ENCODE measurements around the gene CST9L. TPM values are rescaled to one million over a fixed set of nuclear protein-coding genes. Genes with fewer than 3 reads are reported as not detected.
A peak's percentile ranks its signal among the peaks of the same experiment; 100 is the strongest.

The CST9L gene
- polyA plus RNA-seq, 3 donors: not detected

- DNase-seq (ENCODE audit: low read depth in 3 of 3, low spot score in 2 of 3): no peak
Observed at GRCh38 chr20:23547613-23548012, 20.7 kb downstream of the CST9L start.

- DNase-seq (ENCODE audit: low read depth in 3 of 3, low spot score in 2 of 3): no peak
Observed at GRCh38 chr20:23546435-23547144, 21.7 kb downstream of the CST9L start.

- no peak for DNase-seq (ENCODE audit: low read depth in 3 of 3, low spot score in 2 of 3)
Observed at GRCh38 chr20:23544133-23544532, 24.2 kb downstream of the CST9L start.

GRCh38 chr20:23542801-23543200 lies 25.5 kb downstream of the CST9L start:
- DNase-seq (ENCODE audit: low read depth in 3 of 3, low spot score in 2 of 3): no peak

- DNase-seq (ENCODE audit: low read depth in 3 of 3, low spot score in 2 of 3): no peak
Observed at GRCh38 chr20:23541776-23542175, 26.5 kb downstream of the CST9L start.

- DNase-seq (ENCODE audit: low read depth in 3 of 3, low spot score in 2 of 3): no peak
Observed at GRCh38 chr20:23541330-23541729, 27.0 kb downstream of the CST9L start.

GRCh38 chr20:23540624-23541023 lies 27.7 kb downstream of the CST9L start:
- DNase-seq (ENCODE audit: low read depth in 3 of 3, low spot score in 2 of 3): no peak

GRCh38 chr20:23537030-23537429 lies 31.3 kb downstream of the CST9L start:
- no peak for DNase-seq (ENCODE audit: low read depth in 3 of 3, low spot score in 2 of 3)

- no peak for DNase-seq (ENCODE audit: low read depth in 3 of 3, low spot score in 2 of 3)
Observed at GRCh38 chr20:23536328-23536974, 31.8 kb downstream of the CST9L start.

- no peak for DNase-seq (ENCODE audit: low read depth in 3 of 3, low spot score in 2 of 3)
Observed at GRCh38 chr20:23534801-23535593, 33.3 kb downstream of the CST9L start.

- no peak for DNase-seq (ENCODE audit: low read depth in 3 of 3, low spot score in 2 of 3)
Observed at GRCh38 chr20:23533161-23533560, 35.1 kb downstream of the CST9L start.

- no peak for DNase-seq (ENCODE audit: low read depth in 3 of 3, low spot score in 2 of 3)
Observed at GRCh38 chr20:23532533-23532932, 35.8 kb downstream of the CST9L start.

- no peak for DNase-seq (ENCODE audit: low read depth in 3 of 3, low spot score in 2 of 3)
Observed at GRCh38 chr20:23530937-23531567, 37.2 kb downstream of the CST9L start.

- DNase-seq (ENCODE audit: low read depth in 3 of 3, low spot score in 2 of 3): no peak
Observed at GRCh38 chr20:23528867-23529431, 39.3 kb downstream of the CST9L start.

- DNase-seq (ENCODE audit: low read depth in 3 of 3, low spot score in 2 of 3): no peak
Observed at GRCh38 chr20:23526850-23527249, 41.4 kb downstream of the CST9L start.

- no peak for DNase-seq (ENCODE audit: low read depth in 3 of 3, low spot score in 2 of 3)
Observed at GRCh38 chr20:23524146-23524545, 44.1 kb downstream of the CST9L start.

- DNase-seq (ENCODE audit: low read depth in 3 of 3, low spot score in 2 of 3): peak in 1 of 3 donors; percentile 21
Observed at GRCh38 chr20:23520185-23520584, 48.1 kb downstream of the CST9L start.

GRCh38 chr20:23519556-23519955 lies 48.7 kb downstream of the CST9L start:
- no peak for DNase-seq (ENCODE audit: low read depth in 3 of 3, low spot score in 2 of 3)

- no peak for DNase-seq (ENCODE audit: low read depth in 3 of 3, low spot score in 2 of 3)
Observed at GRCh38 chr20:23517719-23518118, 50.6 kb downstream of the CST9L start.

- no peak for DNase-seq (ENCODE audit: low read depth in 3 of 3, low spot score in 2 of 3)
Observed at GRCh38 chr20:23515250-23515939, 52.9 kb downstream of the CST9L start.

All from right renal cortex interstitium (tissue), 3 donors.